CD4-positive, alpha-beta T cell treated with Interleukin-4 for 1 hour (primary cell): ENCODE measurements around the gene TTC23.
A peak's percentile ranks its signal among the peaks of the same experiment; 100 is the strongest.

Experiments
- DNase-seq, 2 donors: peaks; one replicate each; pipeline ENCODE4 v3.0.0-alpha.2; 2020 to 2022

TTC23 gene

GRCh38 chr15:99249270-99249841 lies at the start of gene TTC23:
Gene TTC23, minus strand, starts transcription at chr15:99249581. Its CDS starts 20,869 bp downstream, at chr15:99228712.
- no peak for DNase-seq

- no peak for DNase-seq
These were observed 47.0 kb upstream of the TTC23 start for GRCh38 chr15:99296386-99296785.

- DNase-seq: no peak
These were observed 46.5 kb upstream of the TTC23 start for GRCh38 chr15:99295840-99296239.

DNA sequence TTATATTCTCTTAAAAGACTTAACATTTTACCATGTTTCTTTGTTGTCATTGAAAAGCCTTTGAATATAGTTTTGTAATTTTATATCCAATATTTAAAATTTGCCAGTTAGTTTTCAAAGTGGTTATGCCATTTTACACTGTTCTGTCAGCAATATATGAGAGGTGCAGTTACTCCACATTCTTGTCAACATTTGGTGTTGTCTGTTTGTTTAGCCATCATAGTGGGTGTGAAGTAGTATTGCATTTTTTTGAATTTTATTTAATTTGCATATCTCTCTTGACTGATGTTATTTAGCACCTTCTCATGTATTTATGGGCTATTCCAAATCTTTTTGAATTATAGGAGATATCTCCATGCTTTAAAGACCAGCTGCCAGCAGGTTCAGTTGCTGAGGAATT lies 42.3 kb upstream of the TTC23 start:
- no peak for DNase-seq

GRCh38 chr15:99283717-99284116 lies 34.3 kb upstream of the TTC23 start:
- DNase-seq: no peak

DNA sequence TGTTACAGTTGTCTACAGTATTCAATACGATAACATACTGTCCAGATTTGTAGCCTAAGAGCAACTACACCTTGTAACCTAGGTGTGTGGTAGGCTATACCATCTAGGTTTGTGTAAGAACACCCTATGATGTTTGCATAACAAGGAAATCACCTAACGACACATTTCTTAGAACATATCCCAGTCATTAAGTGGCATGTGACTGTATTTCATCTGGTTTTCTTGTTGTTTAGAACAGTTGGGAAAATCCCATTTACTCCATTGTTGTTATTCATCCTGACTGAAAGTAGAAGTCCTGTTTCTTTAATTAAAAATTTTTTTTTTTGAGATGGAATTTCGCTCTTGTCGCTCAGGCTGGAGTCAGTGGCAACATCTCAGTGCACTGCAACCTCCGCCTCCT lies 33.2 kb upstream of the TTC23 start:
- DNase-seq: no peak

GRCh38 chr15:99282121-99282520 lies 32.7 kb upstream of the TTC23 start:
- no peak for DNase-seq

DNA sequence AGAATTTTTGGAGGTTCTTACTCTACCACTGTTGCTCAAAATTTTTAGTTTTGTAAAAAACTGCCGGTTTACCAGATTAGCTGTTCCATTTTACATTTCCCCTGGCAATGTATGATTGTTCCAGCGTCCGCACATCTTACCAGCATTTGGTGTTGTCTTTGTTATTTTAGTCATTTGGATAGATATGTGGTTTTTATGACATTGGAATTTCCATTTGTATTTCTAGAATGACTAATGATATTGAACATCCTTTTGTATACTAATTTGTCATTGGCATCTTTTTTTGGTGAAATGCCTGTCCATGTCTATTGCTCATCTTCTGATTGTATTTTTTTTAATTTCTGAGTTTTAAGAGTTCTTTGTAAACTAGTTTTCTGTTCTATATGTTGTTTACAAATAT lies 30.4 kb upstream of the TTC23 start:
- no peak for DNase-seq

- no peak for DNase-seq
These were observed 29.9 kb upstream of the TTC23 start for GRCh38 chr15:99279290-99279689.

- no peak for DNase-seq
These were observed 26.2 kb upstream of the TTC23 start for GRCh38 chr15:99275525-99276128.

DNA sequence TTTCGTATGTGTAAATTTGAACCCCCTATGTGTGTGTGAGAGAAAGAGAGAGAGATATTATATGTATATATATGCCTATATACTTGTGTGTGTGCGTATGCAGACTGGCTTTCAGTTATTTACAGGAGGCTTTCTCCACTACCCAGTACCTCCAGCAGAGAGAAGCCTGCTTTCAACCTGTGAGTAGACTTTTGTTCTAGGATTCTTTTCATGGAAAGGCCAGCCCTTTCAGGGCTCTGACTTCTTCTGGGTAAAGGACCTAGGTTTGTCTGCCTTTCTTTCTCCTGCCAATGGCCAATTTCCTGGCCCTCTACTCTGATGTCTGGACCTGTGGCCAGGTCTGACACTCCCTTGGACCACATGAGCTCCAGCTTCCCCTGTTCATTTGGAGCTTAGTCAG lies 25.7 kb upstream of the TTC23 start:
- no peak for DNase-seq

DNA sequence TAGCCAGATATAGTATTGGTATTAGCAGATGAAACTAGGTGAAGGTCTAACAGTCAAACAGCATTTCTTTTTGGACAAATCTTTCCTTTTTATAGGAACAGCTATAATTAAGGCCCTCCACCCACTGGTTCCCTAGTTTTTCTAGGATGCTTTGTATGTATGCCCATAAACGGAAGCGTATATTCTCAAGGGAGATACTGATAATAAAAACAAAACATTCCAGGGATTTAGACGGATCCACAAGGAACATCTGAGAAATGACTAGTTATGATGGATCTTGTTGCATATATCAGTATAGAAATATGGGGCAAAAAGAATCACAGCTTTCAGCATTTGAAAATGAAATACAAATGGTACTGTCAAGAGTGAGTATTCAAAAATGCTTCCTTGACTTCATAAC lies 24.4 kb upstream of the TTC23 start:
- DNase-seq: no peak

DNA sequence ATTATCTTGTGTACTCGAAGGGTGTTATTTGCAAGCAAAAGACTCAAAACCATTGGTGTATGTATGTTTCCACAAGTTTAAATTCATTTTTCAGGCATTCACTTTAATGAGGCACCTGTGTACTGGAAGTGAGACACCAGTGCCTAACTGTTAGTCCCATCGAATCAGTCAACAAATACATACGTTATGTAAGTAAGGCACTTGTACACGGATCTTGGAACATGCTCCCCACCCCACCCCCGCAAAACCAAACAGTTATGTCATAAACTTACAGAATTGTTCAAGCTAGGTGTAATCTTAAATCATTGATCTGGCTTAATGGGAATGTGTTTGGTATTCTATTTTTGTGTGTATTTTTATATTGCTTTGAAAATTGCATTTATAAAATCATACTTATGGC lies 19.1 kb upstream of the TTC23 start:
- DNase-seq: no peak

DNA sequence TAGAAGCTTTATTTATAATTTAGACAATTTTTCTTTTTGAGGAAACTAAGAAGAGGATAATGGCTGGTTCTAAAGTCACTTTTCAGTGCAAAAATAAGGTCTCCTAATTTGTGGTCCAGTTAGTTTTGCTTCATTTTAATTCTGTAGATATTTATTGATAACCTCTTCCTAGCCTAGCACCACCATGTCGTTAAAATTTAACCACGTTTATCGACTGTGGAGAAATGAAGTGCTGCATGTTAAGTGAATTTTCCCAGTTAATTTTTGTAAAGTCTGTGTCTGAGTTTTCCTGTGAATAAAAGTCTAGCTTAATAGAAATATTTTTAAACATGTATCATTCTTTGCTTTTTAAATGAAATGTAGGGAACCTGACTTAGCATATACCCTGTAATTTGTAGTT lies 18.6 kb upstream of the TTC23 start:
- no peak for DNase-seq

DNA sequence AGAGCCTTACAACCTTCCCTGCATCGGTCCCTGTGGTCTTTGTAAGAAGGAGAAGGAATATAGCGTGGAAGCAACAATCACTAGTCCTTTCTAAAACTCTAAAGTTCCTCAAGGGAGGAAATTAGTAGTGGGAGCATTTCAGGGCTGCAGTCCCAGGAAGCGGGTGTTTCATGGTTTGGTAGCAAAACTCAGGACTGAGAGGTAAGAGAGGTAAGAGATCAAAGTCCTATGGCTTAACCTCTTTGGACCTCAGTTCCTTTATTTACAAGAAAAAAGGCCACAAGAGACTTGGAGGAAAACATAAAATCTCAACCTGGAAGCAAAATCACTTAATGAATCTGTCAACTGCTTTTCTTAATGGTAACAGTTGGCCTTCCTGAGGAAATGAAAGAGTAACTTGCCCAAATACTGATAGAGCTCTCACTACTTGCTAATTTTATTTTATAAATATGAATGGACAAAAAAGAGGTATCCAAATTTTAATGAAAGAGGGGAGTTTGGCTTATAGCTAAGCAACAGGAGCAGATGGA lies 16.2 kb upstream of the TTC23 start:
- DNase-seq: no peak

DNA sequence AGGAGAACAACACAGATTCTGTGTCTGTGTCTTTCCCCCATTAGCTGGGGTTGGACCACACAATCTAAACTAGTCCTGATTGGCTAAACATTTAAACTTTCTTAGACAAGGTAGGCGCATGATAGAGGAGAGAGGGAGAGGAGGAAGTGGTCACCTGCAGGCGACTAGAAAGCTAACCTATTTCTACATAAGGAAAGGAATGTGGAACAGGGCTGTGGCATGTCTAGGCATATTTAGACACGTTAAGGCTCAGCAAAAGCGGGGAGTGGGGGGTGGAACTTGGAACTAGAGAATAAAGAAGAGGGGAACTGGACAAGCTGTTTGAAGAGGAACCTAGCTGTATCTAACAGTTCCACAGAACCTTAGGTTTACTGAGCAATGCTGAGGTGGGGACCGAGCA lies 14.7 kb upstream of the TTC23 start:
- no peak for DNase-seq

GRCh38 chr15:99257107-99257750 lies 7.8 kb upstream of the TTC23 start:
- no peak for DNase-seq

GRCh38 chr15:99253381-99254090 lies 4.2 kb upstream of the TTC23 start:
- no peak for DNase-seq

DNA sequence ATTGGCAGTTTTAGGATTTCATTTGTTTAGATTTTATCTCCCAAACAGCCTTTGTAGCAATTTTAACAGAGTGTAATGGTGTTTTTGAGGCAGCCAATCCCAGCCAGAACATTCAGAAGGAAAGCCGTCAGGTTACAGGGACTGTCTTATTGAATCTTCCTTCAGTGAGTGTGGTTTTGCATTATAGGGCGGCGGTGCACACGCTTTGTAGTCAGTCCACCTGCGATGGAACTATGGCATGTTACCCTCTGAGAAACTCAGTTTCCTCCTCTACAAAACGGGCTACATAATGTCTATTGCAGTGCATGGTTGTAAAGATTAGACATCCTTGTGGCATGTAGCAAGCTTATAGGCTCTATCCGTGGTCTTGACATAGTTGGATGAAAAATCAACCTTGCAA lies 2.9 kb upstream of the TTC23 start:
- no peak for DNase-seq

DNA sequence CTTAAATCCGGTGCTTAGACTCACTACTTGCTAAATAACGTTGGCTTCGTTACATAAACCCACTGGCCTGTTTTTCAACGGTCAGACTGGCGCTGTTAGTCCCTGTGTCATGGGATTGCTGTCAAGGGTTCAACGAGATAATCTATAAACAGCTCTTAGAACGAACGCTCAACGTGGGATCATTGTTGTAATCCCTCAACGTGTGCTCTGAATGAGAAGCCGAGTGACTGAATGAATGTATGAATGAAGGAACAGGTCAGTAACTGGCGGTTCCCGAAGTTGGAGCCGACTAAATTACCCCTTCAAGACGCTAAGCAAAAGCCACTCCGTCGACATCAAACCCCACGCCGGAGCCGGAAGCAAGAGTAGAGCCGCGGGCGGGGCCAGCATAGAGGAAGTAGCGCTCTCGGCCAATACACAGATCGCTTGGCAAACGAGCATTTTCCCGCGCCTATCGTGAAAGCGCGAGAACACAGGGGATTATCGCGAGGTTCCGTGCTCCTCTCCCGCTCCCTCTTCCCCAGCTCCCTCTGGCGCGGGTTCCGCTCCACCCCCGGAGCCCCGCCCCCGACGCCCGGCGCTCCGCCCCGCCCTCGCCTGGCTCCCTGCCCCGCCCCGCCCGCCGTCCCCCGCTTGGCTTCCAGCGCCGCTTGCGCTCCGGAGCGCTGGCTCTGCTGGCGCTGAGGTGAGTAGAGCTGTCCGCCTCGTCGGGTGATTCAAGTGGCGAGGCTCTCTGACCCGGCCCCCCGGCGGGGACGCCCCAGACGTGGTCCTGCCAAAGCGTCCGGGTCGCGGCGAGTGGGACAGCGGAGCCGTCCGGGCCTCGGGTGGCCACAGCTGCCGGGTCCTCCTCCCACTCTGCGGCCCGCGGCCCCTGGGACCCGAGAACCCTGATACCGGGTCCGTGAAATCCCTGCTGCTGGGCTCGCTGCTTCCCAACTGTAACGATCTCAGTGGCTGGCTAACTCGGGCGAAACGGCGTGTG lies 1.8 kb upstream of the TTC23 start, which contains the start of gene LRRC28:
Gene LRRC28 (plus strand): TSS at position 625 of the 985 bp plus-strand sequence. CDS start 4,477 bp downstream, outside the sequence.
- DNase-seq: peak; percentile 97 to 98

DNA sequence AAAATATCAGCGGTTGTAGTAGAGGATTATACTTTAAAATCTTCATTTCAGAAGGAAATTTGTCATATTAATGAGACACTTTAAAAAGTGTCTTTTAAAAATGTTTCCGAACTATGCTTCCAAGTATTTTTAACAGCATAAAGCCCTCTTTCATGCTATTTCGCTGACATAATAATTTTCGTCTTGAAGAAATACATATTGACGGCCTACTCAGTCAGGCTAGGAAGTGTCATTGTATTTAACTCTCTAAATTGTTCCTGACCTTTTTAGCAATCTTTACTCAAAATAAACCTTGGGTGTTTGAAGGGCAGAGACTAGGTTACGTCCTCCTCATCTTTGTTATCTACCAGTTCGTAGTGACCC lies 1.1 kb upstream of the TTC23 start:
- no peak for DNase-seq

DNA sequence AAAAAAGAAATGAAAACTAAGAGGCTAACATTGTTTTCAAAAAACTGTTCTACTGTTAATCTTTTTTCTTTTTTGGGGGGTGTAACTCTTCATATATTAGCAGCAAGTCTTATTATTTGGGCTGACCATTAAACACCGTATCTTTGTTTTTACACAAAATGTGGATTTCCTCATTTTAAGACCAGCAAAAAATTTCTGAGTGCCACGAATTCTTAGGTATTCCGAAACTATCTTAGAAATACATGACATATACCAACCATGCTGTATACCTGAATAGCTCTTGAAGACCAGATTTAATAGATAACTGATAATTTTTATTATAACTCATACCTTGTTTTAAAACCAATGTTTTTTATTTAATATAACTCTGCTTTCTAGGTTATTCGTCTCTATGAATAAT lies 620 bp upstream of the TTC23 start:
- no peak for DNase-seq
